ENCODE data around the gene CCL4L2.
"Not testable (repeated sequence)": the region's sequence is repeated elsewhere in the genome, so short reads cannot be mapped to it uniquely, and the experiment has no call there.

- TF ChIP-seq CTCF (conservative IDR thresholded peaks at IDR 0.05; ENCODE audit: low read depth, low read length); EZH2 (IDR thresholded peaks at IDR 0.05; ENCODE audit: low read length, unreplicated experiment); EZH2phosphoT487 (IDR thresholded peaks at IDR 0.05; ENCODE audit: borderline replicate concordance, low read length): not testable (repeated sequence)
Observed at GRCh38 chr17:36207383-36207782, 3.5 kb upstream of the CCL4L2 start.
